ENCODE results near the gene HMGXB4.

The HMGXB4 gene

DNA sequence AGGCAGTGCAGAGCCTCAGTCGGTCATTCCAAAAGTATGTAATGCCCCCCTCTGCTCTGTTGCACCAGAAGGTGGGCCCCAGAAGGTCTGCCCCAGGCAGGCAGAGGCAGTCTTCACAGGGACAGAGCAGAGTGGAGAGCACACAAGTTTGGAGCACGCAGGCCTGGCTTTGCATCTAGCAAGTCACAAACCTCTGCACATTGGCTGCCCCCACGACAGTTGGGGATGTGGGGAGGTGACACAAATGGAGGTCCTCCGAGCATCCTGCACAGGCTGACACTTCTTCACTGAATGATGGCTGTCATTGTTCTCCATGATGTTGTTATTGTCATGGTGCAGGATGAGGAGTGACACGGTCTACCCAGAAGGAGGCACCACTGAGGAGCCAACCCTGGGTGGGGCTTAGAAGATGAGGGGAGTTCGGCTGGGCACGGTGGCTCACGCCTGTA is 54.3 kb downstream of the HMGXB4 start:
- no peak for DNase-seq

DNA sequence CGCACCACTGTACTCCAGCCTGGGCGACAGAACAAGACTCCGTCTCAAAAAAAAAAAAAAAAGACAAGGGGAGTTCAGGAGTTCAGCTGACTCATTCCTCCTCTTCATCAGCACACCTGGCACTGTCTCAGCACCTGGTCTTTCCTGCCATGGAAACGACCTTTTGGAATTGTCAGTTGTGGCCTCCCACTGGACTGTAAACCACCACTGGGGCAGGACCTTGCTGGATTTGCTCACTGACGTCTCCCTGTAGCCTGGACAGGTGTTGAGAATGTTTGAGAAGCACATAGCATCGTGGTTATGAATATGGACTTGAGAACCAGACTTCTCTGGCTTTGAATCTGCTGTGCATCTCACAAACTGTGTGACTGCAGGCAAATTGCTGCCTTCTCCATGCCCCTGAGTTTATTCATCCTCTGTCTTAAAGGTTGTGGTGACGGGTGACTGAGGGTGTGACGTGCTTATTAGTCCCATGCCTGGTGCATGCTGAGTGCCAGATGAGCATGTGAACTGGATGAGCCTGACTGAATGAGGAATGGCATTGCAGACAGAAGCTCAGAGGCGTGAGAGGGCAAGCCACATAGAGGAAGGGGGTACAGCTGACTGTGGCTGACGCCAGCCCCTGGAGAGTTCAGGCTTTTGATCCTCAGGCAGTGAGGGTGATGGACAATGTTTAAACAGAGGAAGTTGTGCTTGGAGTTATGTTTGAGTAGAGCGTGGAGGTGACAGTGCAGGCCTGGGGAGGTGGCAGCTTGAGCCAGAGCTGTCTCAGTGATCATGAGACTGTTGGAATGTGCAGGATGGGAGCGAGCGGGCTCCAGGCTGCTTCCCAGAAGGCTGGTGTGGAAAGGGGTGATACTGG is 55.1 kb downstream of the HMGXB4 start:
- DNase-seq: peak; percentile 67

DNA sequence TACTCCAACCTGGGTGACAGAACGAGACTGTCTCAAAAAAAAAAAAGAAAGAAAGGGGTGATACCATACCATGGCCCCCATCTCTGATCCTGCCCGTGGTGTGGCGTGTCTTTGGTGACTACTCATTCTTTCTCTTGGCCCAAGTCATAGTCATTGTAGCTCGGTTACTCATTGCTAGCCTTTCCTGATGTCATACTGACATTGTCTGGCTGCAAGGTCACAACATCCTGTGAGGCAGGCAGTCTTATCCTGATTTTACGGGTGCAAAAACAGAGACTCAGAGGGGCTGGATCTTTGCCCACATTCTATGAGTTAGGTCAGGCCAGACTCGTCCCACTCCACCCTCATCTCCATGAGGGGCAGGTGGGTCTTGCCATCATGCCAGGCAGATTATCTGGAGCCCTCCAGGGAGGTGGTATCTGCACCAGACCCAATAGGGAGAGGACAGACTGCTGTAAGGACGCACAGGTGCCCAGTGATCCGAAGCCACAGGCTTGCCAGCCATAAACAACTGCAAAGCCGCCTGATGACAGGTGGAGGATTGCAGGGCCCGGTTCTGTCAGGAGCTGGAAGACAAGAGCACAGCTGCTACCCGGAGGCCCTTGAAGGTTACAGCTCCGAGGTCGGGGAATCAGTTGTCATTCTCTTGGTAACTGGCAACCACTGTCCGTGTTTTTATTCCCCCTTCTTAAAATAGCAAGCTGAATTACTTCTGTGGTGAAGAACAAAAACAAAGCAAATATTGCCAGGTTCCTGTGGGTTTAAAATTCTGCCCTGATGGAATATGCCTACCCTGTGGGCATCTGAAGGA is 56.2 kb downstream of the HMGXB4 start:
- DNase-seq: peak; percentile 87

DNA sequence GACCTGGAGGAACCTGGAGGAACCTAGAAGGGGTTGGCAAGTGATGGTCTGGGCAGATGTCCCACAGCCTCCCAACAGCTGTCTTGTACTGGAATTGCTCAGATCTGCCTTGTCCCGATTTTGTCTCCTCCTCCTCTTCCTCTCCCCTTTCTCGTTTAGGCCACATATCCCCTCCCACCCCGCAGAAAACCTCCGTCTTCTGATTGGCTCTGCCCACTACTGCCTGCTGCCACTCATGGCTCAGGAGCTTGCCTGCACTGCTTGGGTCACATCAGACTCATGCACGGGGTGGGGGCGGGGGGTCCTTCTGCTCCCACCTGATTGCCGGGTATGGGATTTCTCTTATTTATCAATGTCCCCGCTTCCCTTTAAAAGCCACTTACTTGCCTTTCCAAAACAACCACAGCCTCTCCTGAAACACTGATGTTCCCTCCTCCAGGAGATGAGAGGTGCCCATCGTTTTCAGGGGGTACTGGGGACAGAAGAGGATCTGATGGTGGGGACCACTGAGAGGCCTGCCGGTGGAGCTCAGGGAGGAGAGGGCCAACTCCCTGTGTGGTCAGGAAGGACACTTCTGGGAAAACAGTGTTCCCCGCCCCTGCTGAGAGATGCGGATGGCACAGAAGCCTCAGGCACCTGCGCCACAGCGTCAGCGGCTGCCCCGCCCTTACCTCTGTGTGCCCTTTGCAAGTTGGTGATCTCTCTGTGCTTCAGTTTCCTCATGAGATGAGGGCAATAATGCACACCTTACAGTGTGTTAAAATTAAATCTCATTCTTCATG is 57.1 kb downstream of the HMGXB4 start:
- DNase-seq: no peak

DNA sequence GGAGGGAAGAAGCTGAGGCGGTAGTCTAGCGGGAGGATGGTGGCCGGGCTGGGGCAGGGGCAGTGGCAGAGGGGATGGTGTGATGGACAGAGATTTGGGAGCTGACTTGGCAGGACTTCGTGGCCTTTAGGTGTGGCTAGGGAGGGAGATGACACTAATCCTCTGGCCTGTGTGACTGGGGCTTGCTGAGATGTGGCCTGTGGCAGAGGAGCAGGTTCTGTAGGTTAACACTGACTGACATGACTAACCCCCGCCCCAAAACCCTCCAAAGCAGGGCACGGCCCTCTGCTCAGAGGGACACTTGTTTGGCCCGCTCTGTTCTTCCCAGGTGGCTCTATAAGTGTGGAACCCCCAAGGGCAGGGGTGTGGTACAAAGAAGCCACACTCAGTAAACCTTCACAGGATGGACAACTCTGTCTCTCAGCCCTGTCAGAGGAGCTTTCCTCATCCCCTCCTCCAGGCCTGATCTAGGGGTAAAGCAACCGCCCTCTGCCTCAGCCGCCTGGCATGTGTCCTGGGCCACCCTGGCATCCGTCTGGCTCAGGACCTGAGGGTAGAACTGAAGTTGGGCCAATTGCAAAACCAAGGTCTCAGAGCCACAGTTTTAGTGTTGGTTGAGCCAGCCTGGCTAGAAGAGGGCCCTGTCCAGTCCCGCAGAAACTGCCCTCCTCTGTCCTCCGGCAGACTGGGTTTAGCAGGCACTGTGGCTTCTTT is 58.0 kb downstream of the HMGXB4 start:
- no peak for DNase-seq

DNA sequence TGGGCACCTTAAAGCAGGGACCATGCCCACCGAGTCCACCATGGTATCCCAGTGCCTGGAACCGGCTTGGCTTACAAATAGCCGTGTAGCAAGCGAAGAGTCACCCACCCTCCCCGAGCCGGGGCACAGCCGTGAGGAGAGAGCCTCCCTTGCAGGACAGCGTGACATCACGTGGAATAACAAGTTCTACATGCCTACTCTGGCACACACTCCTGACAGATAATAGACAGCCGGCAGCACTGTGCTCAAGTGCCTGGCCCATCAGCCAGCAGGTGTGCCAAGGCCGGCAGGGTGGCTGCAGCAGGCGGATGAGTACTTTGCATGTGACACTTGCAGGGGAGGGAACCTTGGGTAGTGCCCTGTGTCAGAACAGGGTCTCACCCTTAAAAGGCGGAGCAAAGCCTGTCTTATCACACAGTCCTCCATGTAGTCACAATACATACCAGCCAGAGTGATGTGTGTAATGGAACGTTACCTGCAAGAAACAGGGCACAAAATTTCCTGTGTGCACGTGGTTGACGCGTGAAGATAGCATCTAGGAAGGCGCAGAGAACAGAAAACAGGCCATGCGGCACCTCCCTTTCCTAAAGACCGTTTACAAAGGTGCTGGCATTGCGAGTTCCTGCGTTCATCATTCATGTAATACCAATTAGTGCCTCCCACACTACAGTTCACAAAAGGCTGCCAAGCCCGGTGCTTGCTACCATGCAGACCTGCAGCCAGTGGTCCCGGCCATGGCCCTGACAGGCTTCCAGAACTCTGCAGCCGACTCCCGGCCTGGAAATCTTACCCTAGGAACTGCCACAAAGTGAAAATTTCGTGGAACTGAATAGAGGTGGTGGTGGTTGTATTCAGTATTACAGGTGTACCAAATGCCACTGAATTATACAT is 58.8 kb downstream of the HMGXB4 start:
- DNase-seq: no peak

DNA sequence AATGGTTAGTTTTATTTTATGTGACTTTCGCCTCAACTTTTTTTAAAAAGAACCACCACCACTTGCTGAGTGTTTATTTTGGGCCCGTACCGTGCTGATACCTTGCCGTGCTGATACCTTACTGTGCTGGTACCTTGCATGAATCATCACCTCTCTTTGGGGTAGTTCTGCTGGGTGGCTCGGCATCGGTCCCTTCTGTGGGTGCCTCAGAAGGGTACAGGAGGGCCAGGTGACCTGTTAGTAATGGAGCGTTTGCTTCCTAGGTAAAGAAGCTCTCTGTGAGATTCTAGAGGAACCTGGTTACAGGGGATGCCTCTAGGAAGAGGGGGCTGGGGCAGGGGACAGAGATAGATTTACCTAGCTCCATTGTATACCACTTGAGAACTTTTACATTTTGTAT is 59.5 kb downstream of the HMGXB4 start:
- no peak for DNase-seq

DNA sequence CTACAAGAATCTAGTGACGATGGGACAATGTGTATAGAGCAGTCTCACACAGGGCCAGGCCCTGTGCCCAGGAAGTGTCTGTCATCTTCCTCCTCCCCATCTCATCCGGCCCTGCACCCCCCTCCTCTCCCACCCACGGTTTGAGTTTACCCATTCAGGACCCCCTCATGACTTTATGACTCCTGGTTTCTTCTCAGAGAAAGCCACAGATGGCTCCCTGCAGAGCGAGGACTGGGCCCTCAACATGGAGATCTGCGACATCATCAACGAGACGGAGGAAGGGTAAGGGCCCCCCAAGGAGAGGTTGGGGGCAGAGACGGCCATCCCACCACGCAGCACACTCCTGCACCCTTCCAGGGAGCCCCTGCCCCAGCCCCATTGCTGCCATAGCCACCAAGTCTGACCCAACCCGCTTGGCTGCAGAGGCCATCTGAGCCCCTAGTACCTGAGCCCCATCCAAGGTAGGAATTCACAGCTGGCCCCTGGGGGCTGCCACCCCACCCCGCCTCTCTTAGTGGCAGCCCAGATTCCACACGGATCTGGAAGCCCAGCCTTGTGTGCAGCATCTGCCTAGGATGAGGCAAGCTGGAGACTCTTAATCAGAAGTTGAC is 60.5 kb downstream of the HMGXB4 start:
- no peak for DNase-seq

DNA sequence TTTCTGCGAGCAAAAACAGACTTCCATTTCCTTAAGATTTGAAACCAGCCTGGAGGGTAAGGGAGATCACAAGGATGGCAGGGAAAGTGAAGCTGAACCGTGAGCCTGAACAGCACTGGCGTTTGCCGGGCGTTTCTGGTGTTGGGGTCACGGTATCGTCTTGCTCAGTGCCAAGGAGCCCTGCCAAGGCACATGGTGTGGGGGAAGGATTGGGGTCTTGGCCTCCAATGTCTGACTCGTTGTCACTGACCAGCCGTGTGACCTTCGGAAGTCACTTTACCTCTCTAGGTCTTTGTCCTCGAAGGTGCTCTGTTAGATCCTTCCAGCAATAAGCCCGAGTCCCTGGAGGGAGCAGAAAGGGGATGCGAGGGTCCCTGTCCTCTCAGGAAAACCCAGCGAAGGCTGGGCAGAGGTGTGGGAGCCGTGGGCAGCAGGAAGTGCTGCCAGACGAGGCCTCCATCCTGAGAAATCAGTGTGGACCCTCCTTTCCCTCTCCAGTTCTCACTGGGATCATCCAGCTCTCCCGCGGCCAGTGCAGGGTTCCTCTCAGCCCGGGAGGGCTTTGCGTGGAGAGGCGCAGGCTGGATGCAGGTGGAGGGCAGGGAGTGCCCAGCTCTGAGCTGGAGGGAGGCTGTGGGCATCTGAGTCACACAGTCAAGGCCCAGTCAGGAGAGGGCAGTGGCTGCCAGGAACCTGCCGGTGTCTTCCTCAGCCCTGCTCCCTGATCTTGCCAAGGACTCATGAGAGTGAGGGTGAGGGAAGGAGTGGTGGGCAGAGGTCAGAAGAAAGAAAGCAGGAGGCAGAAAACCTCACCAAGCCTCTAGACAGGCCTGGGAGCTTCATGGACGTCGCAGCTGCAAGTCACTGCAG is 61.3 kb downstream of the HMGXB4 start:
- no peak for DNase-seq

DNA sequence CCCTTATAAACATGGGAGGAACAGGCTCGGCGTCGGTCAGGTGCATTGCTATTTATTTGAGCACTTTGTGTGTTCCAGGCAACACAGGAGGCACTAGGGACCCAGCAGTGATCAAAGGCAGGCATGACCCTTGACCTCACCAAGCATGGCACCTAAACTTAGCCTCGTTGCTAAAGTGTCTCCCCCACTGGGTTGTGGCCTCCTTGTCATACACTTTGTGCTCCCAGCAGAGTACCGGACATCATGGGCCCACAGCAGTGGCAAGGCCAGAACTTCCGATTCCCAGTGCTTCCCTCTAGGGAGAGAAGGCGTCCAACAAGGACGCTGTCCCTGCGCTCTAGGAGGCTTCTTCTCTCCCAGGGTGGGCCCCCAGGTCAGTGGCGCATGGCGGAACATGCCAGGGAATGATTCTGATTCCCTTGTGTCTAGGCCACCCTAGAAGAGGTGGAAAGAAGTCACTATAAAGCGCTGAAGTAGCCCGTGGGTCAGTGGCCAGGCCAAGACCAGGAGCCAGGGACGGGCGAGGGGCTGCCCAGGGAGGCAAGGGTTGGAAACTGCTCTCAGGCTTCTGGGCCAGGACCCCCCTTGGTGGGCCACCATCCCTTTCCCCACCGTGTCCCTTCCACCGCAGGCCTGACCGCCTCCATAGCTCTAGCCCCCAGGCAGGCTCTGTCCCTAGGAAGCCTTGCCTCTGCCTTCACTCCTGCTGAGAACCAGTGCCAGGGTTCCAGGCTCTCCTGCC is 62.1 kb downstream of the HMGXB4 start:
- no peak for DNase-seq

DNA sequence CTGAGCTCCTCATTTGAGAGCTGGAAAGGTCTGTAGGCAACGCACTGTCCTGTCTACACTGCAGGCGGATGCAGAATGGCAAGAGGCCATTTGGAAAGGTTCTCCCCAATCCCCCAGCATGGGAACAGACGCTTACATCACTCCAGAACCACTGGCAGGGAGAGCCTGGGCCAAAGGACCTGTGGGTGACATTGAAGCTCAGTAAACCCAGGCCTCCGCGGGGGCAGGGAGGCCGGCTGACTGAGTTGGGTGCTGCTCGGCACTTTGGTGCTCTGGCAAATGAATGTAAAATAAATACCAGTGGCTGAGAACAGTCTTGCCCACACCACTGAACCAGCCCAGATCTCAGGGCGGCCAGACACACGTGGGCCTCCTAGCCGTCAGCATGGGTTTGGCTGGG is 64.8 kb downstream of the HMGXB4 start:
- no peak for DNase-seq

DNA sequence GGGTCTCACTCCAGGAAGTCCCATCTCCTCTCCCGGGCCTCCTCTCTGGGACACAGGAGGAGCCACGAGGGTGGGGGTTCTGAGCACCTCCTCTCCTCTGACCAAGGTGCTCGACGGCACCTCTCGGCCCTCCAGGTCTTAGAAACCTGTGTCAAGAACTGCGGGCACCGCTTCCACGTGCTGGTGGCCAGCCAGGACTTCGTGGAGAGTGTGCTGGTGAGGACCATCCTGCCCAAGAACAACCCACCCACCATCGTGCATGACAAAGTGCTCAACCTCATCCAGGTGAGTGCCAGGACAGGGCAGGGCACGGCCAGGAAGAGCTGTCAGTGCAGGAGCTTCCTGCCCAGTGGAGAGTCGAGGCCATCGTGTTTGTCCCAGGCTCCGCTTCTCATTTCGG is 65.6 kb downstream of the HMGXB4 start:
- no peak for DNase-seq

DNA sequence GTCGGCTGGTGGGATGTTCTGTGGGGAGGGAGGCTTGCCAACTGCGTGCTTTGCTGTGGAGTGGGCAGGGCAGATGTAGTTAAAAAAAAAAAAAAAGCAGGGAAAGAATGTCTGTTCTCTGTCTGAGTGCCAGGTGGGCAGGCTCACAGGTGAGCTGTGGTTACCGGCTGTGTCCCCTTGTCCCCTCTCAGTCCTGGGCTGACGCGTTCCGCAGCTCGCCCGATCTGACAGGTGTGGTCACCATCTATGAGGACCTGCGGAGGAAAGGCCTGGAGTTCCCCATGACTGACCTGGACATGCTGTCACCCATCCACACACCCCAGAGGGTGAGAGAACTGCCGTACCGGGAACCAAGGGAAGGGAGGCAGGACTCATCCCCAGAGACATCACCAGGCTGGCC is 66.0 kb downstream of the HMGXB4 start:
- no peak for DNase-seq

DNA sequence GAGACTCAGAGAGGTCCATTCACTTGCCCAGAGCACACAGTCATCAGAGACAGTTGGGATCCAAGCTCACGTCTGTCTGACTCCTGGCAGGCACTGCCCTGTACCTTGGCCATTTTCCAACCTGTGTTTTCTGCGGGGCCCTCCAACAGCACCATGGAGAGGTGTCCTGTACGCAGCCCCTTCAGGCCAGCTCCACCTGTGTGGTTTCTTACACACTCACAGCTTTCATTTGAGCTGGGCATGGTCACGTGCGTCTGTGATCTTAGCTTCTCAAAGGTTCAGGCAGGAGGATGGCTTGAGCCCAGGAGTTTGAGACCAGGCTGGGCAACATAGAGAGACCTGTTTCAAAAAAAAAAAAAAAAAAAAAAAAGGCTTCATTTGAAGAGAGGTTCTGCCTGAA is 66.8 kb downstream of the HMGXB4 start:
- DNase-seq: no peak

DNA sequence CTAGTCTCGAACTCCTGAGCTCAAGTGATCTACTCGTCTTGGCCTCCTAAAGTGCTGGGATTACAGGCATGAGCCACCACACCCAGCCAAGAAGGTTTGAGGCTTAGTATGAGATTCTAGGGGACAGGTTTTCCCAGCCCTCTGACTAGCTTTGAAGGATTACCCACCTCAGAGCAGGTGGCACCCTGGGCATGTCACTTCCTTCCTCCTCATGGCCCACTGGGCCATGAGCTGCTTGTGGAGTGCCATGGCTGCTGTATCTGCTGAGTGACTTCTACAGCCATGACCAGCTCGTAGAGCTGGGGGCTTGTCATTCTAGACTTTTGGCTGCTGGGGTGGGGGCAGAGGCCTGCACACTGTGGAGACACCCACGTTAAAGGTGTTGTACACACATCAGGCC is 67.5 kb downstream of the HMGXB4 start:
- no peak for DNase-seq

DNA sequence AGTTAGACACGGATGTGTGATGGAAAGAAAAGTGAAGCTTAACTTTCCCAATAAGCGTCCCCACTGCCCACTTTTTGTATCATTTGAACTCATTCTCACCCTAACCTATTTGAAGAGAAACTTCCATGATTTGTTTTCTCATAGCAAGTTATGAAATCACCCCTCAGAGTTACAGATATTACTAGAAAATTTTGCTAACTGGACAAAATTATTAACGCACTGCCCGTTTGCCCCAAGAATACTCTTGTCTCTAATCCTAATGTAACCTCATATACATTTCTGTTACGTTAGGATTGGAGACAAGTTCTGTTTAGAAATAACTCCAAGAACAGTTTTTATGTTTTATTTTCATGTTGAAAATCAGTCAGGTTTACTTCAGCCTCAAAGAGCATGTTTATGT is 67.9 kb downstream of the HMGXB4 start:
- DNase-seq: no peak

DNA sequence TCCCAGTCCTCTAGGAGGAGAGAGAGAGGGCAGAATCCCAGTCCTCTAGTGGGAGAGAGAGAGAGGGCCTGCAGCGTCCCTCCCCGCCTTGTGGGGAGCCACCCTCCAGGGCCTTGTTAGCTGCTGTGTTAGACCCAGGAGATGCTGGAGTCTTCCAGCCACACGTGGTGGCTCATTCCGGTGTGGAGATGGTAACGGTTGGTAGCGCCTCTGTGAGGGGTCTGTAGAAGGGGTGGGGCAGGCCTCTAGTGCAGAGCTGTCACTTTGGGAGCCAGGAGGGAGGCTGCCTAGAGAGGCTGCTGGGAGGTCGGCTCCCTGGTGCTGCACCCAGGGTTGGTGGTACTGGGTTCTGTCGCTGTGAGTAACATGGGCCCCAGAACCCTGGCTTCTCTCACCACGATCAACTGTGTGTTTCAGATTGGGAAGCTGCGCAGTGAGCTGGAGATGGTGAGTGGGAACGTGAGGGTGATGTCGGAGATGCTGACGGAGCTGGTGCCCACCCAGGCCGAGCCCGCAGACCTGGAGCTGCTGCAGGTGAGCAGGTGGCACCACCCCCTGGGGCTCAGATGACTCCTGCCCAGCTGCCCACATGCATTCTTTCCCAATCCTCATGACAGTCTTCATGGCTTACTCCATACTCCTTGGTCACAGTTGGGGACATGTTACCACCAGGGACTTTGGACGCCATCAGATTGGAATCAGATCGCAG is 69.7 kb downstream of the HMGXB4 start:
- DNase-seq: no peak

DNA sequence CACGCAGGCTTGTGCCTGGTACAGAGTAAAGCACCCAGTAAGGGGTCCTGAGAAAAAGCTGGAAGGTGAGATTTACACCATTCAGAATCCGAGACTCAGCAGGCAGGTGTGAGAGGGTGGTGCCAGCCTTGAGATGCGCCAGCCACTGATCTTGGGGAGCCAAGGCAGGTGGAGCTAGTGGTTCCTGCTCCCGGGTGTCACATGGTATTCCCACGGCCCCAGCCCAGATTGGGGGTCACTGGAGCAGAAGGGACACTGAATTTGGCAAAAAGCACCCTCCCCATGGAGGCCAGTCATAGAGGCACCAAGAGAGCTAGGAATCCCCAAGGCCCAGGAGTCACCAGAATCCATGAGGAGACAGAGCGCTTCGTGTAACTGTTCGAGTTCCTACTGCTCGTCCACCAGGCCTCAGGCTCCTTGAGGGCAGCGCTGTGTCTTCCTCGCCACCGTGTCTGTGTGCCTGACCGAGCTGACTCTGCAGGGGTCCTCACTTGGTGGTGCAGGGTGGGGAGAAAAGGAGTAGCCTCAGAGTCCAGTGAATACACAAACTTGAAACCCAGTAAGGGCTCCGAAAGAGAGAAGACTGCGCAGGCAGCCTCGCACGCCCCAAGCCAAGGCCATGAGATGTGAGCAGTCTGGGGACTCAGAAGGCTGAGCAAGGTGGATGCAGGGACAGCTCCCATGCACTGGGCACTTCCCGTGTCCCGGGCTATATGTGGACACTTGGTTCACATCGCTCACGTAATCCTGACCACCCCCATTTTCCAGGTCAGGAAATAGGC is 70.6 kb downstream of the HMGXB4 start:
- no peak for DNase-seq
